Peyer's patch (tissue), 4 donors: ENCODE measurements around the gene UGCG.

Source experiments
- CTCF ChIP-seq, 6 experiments: fragments of 450-650 bp in 4 of 6; fragments of 200-600 bp in 2 of 6; sonication (generic) in 1 of 6; IDR thresholded peaks; one replicate each; pipeline ENCODE4 v1.5.1; 2017 to 2019; ENCODE audit warnings: antibody characterized with exemption in 6 of 6, mild to moderate bottlenecking in 3 of 6, moderate library complexity in 1 of 6
- POLR2A ChIP-seq, 2 donors: fragments of 450-650 bp; IDR thresholded peaks; one replicate each; pipeline ENCODE4 v1.5.1; 2017; ENCODE audit warnings: antibody characterized with exemption in 2 of 2, mild to moderate bottlenecking in 2 of 2, moderate library complexity in 2 of 2

- TF ChIP-seq CTCF (IDR thresholded peaks at IDR 0.05) (no peak), POLR2A (IDR thresholded peaks at IDR 0.05) (no peak)
These were observed 53.3 kb downstream of the UGCG start for GRCh38 chr9:111949919-111950318.
